Measurements from ENCODE around the gene NR2F6. TPM values are rescaled to one million over a fixed set of nuclear protein-coding genes. Genes with fewer than 3 reads are reported as not detected.
A peak's percentile ranks its signal among the peaks of the same experiment; 100 is the strongest.

Gene NR2F6
- total RNA-seq, 1 experiment from 2014 or later = 134 TPM

DNA sequence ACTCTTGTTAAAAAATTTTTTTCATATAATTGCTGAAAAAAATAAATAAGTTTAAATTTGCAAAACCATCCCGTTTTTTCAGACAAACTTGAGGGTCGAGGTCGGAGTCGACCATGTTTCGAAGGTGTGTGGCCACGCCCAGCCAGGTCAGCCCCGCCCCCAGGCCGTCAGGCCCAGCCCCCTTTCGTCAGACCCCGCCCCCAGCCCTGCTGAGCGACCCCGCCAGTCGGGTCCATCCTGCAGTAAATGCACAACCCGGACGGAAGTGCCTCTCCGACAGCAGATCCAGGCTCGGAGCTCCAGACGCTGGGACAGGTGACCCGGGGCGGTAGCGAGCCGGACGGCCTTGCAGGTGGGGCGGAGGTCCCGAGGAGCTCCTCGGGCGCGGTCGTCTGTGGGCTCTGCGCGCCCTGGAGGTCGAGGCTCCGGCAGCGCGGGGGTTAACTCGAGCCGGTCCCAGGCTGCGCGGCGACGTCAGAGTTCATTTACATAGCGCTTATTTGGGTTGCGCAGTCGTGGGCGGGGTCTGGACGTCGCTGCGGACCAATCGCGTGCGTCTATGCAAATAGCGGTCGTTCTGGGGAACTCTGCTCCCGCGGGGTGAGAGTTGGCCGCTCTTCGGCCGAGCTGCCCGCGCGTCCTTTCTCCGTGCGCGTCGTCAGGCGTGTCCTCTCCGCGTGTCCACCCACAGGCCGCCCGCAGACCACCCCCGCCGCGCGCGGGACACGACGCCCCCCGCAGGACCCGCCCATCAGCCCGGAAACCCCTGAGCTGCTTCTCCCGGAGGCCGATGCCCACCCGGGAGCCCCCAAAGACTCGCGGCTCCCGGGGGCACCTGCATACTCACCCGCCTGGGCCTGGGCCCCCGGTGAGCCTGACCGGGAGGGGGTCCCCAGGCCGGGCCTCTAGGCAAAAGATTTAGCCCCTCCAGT lies 19.5 kb downstream of the NR2F6 start, which contains the start of gene OCEL1:
OCEL1 (plus strand) TSS at position 225 of the 932 bp plus-strand sequence; CDS start at position 247, 22 bp downstream.
- no peaks in the 10 kb centered on the region for H3K27me3 ChIP-seq (ENCODE audit: insufficient read depth, low read length)
- H2BK5ac ChIP-seq (ENCODE audit: insufficient read length, low read length) = no peak within 1 kb of the TSS
- peaks cover 8 to 21% of the 10 kb centered on the region in 2 experiments for H3K4me1 Mint-ChIP-seq

More for the DNA sequence above, 19.5 kb downstream of the NR2F6 start, which contains the start of gene OCEL1:
- Mint-ChIP-seq H3K27ac (peak within 1 kb of the TSS; percentile 97 to 100 (median 98)), H3K36me3 (ENCODE audit: insufficient read depth in 1 of 3, low read depth in 3 of 3) (peaks cover 4 to 19% (median 14%) of the 10 kb centered on the region in 3 experiments; a peak in 6 of 7 replicates), H3K4me3 (peak within 1 kb of the TSS; percentile 79 to 96), H3K27me3 (ENCODE audit: low read depth) (no peaks in the 10 kb centered on the region), H3K9me3 (no peaks in the 10 kb centered on the region)
- Histone ChIP-seq H3T11ph (ENCODE audit: low read length) (no peak within 1 kb of the TSS), H2BK12ac (ENCODE audit: insufficient read length, low read depth, low read length) (no peak within 1 kb of the TSS), H3K79me1 (ENCODE audit: insufficient read depth, low read depth, low read length, poor library complexity, severe bottlenecking) (no peaks in the 10 kb centered on the region), H3K9me3 (ENCODE audit: control insufficient read depth, low read depth, low read length) (no peaks in the 10 kb centered on the region), H3K4me2 (ENCODE audit: insufficient read depth, insufficient read length, low read length) (peak within 1 kb of the TSS; percentile 68), H4K20me1 (ENCODE audit: control insufficient read depth, insufficient read depth, insufficient read length) (no peaks in the 10 kb centered on the region), H3K79me2 (ENCODE audit: insufficient read depth, low read length) (no peaks in the 10 kb centered on the region), H4K8ac (replicated peaks; ENCODE audit: insufficient read length, low read depth, low read length) (no peak within 1 kb of the TSS), H3K23me2 (ENCODE audit: insufficient read length, low read depth, low read length, poor library complexity, severe bottlenecking) (peaks cover 5% of the 10 kb centered on the region), H3K9ac (ENCODE audit: extremely low read depth, insufficient read length, low read length) (peak within 1 kb of the TSS; percentile 62), H2AFZ (ENCODE audit: low read length) (no peak within 1 kb of the TSS), H3K56ac (ENCODE audit: insufficient read length, low read depth, low read length) (no peak within 1 kb of the TSS), H3K18ac (ENCODE audit: insufficient read length, low read depth, low read length) (peak within 1 kb of the TSS; percentile 28), H4K91ac (ENCODE audit: insufficient read length, low read depth, low read length) (no peak within 1 kb of the TSS), H2BK120ac (ENCODE audit: low read depth, low read length, poor library complexity, severe bottlenecking) (no peak within 1 kb of the TSS), H2BK20ac (ENCODE audit: low read depth, low read length, poor library complexity, severe bottlenecking) (no peak within 1 kb of the TSS), H4K5ac (ENCODE audit: insufficient read length, low read depth, low read length) (no peak within 1 kb of the TSS), H3K4ac (ENCODE audit: low read depth, low read length) (no peak within 1 kb of the TSS; the same call in 1 of the 2 replicates), H3K27ac (ENCODE audit: insufficient read length, low read depth, low read length) (no peak within 1 kb of the TSS), H3K23ac (ENCODE audit: insufficient read length, low read depth, low read length) (no peak within 1 kb of the TSS), H2AK5ac (ENCODE audit: insufficient read length, low read length) (no peak within 1 kb of the TSS), H3K4me1 (ENCODE audit: insufficient read depth, low read length) (no peaks in the 10 kb centered on the region; the same call in 1 of the 2 replicates), H3K14ac (ENCODE audit: insufficient read depth, low read length) (no peak within 1 kb of the TSS), H2BK15ac (ENCODE audit: low read depth, low read length) (peak within 1 kb of the TSS; percentile 75; the same call in 1 of the 2 replicates)
- TF ChIP-seq, protein P1, sequence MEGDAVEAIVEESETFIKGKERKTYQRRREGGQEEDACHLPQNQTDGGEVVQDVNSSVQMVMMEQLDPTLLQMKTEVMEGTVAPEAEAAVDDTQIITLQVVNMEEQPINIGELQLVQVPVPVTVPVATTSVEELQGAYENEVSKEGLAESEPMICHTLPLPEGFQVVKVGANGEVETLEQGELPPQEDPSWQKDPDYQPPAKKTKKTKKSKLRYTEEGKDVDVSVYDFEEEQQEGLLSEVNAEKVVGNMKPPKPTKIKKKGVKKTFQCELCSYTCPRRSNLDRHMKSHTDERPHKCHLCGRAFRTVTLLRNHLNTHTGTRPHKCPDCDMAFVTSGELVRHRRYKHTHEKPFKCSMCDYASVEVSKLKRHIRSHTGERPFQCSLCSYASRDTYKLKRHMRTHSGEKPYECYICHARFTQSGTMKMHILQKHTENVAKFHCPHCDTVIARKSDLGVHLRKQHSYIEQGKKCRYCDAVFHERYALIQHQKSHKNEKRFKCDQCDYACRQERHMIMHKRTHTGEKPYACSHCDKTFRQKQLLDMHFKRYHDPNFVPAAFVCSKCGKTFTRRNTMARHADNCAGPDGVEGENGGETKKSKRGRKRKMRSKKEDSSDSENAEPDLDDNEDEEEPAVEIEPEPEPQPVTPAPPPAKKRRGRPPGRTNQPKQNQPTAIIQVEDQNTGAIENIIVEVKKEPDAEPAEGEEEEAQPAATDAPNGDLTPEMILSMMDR (conservative IDR thresholded peaks at IDR 0.05) = no peak
- WGBS (ENCODE audit: extremely low coverage, insufficient read length, low lambda C conversion rate) = no CpG with 5 or more reads among the region's 90 CpGs
- DNase-seq = peak; percentile 97

All from H9 (cell line).